Measurements from ENCODE around the gene F3.

GRCh38 chr1:94554580-94554979 is 13.0 kb upstream of the F3 start:
- TF ChIP-seq CTCF (CRISPR knock-in tag; IDR thresholded peaks at IDR 0.05) (no peak), DPF2 (CRISPR knock-in tag; IDR thresholded peaks at IDR 0.05; ENCODE audit: borderline replicate concordance, low read depth) (no peak), ZEB1 (IDR thresholded peaks at IDR 0.05; ENCODE audit: insufficient replicate concordance, low read depth) (no peak), ZBTB8A (CRISPR knock-in tag; IDR thresholded peaks at IDR 0.05; ENCODE audit: borderline replicate concordance, low read depth) (no peak), PRDM15 (CRISPR knock-in tag; IDR thresholded peaks at IDR 0.05) (no peak), MAF1 (CRISPR knock-in tag; IDR thresholded peaks at IDR 0.05; ENCODE audit: borderline replicate concordance) (no peak), EZH2 (conservative IDR thresholded peaks at IDR 0.05; ENCODE audit: low read depth, low read length) (no peak), ZNF556 (CRISPR knock-in tag; IDR thresholded peaks at IDR 0.05; ENCODE audit: borderline replicate concordance) (no peak)
